CD4-positive, alpha-beta T cell (primary cell): Measurements from ENCODE around the gene MED31. TPM values are rescaled to one million over a fixed set of nuclear protein-coding genes. Genes with fewer than 3 reads are reported as not detected.

Source experiments
- ATAC-seq: fragments of 200-7000 bp; cut with Tn5 transposase; one replicate; pipeline ENCODE4 v1.10.0; 2022; ENCODE audit warnings: mild to moderate bottlenecking; ENCODE audit not compliant: poor library complexity
- CTCF ChIA-PET: fragments of 350-600 bp; sonication (Branson Sonifier 250); formaldehyde crosslinking; loops from one replicate; lab custom pipeline; 2021; ENCODE audit warnings: antibody characterized with exemption, inconsistent platforms; lab: Charles Lee
- POLR2A ChIA-PET: fragments of 350-600 bp; sonication (Branson Sonifier 250); formaldehyde crosslinking; loops from one replicate; lab custom pipeline; 2021; ENCODE audit warnings: antibody characterized with exemption, inconsistent platforms; lab: Charles Lee
- DNase-seq, 14 experiments: peaks; one replicate each; pipeline ENCODE4 v3.0.0-alpha.2; 2013 to 2020; ENCODE audit warnings: mixed read lengths in 2 of 14
- H3K27ac ChIP-seq, 2 donors: one replicate each; pipeline versions ENCODE4 v1.5.1 to v1.7.0; 2013; ENCODE audit warnings: low read length in 2 of 2, low read depth in 1 of 2, mild to moderate bottlenecking in 1 of 2
- H3K27me3 ChIP-seq, 2 experiments: 1 replicate in 1 of 2; 2 replicates in 1 of 2; pipeline versions ENCODE4 v1.6.1 to v1.7.0; 2013; ENCODE audit warnings: low read length in 2 of 2, control low read depth in 1 of 2, mild to moderate bottlenecking in 1 of 2, moderate library complexity in 1 of 2; ENCODE audit not compliant: insufficient read depth in 2 of 2, control insufficient read depth in 1 of 2
- H3K36me3 ChIP-seq: one replicate; pipeline ENCODE4 v1.6.1; 2013; ENCODE audit warnings: low read length, control low read depth; ENCODE audit not compliant: insufficient read depth
- H3K4me1 ChIP-seq: one replicate; pipeline ENCODE4 v1.6.1; 2013; ENCODE audit warnings: low read length, control low read depth; ENCODE audit not compliant: insufficient read depth
- H3K4me3 ChIP-seq: one replicate; pipeline ENCODE4 v1.5.1; 2013; ENCODE audit warnings: mild to moderate bottlenecking, low read length, moderate library complexity
- H3K9me3 ChIP-seq, 2 experiments: 1 replicate in 1 of 2; 2 replicates in 1 of 2; pipeline versions ENCODE4 v1.6.1 to v1.7.0; 2013; ENCODE audit warnings: low read length in 2 of 2, mild to moderate bottlenecking in 2 of 2, control low read depth in 1 of 2, moderate library complexity in 1 of 2; ENCODE audit not compliant: control insufficient read depth in 1 of 2, insufficient read depth in 1 of 2
- H3K27ac Mint-ChIP-seq: one replicate; pipeline ENCODE4 v1.8.0; 2020; ENCODE audit warnings: mixed read lengths
- H3K27me3 Mint-ChIP-seq: one replicate; pipeline ENCODE4 v1.8.0; 2021; ENCODE audit warnings: mixed read lengths
- H3K36me3 Mint-ChIP-seq: one replicate; pipeline ENCODE4 v1.8.0; 2021; ENCODE audit warnings: low read depth, mixed read lengths
- H3K4me1 Mint-ChIP-seq: one replicate; pipeline ENCODE4 v1.8.0; 2021; ENCODE audit warnings: low read depth, mixed read lengths
- H3K4me3 Mint-ChIP-seq: one replicate; pipeline ENCODE4 v1.8.0; 2020; ENCODE audit warnings: mild to moderate bottlenecking, mixed read lengths
- H3K9me3 Mint-ChIP-seq: one replicate; pipeline ENCODE4 v1.8.0; 2020; ENCODE audit warnings: mixed read lengths
- CTCF ChIP-seq: fragments of 200-600 bp; IDR thresholded peaks from one replicate; pipeline ENCODE4 v1.8.0; 2022; ENCODE audit warnings: antibody characterized with exemption, mild to moderate bottlenecking
- intact Hi-C, 2 experiments: fragments of 100-400 bp; cut with DNase I in 1 of 2; cut with micrococcal nuclease in 1 of 2; formaldehyde crosslinking; loops; one replicate each; pipeline versions ENCODE4 v1.15.1 to v1.9.0; 2023 to 2025; cut with DNase I, micrococcal nuclease
- total RNA-seq, 174 experiments: library from RNA in 2 of 174; stranded (reverse) in 2 of 174; gene quantifications; one replicate each; pipeline ENCODE4 v1.2.3 and lab custom pipeline; 2021 to 2026

MED31 gene
- total RNA-seq, 2 experiments from 2014 or later, result 31.4 to 32.0 TPM

GRCh38 chr17:6688944-6689343 is 37.5 kb upstream of the MED31 start:
- CTCF ChIA-PET, result no interaction called here
- Mint-ChIP-seq H3K27me3 (peaks cover 66% of the 10 kb centered on the region), H3K36me3 (no peaks in the 10 kb centered on the region), H3K4me1 (no peaks in the 10 kb centered on the region), H3K27ac (no peak overlapping the region), H3K4me3 (no peak overlapping the region), H3K9me3 (no peaks in the 10 kb centered on the region)
- peaks cover 11 to 18% of the 10 kb centered on the region in 2 experiments for H3K27me3 ChIP-seq
- H3K9me3 ChIP-seq, result no peaks in the 10 kb centered on the region
- no peaks in the 10 kb centered on the region for H3K36me3 ChIP-seq
- ATAC-seq (no peak), DNase-seq (no peak)
- intact Hi-C loops, result no loop called here
- no peak overlapping the region for H3K27ac ChIP-seq
- POLR2A ChIA-PET, result no interaction called here
- no peak overlapping the region for H3K4me3 ChIP-seq
- no peaks in the 10 kb centered on the region for H3K4me1 ChIP-seq
- no peak for TF ChIP-seq CTCF

GRCh38 chr17:6686026-6686425 is 34.6 kb upstream of the MED31 start:
- Mint-ChIP-seq H3K36me3 (no peaks in the 10 kb centered on the region), H3K4me3 (no peak overlapping the region), H3K27ac (no peak overlapping the region), H3K9me3 (no peaks in the 10 kb centered on the region), H3K4me1 (no peaks in the 10 kb centered on the region), H3K27me3 (peaks cover 61% of the 10 kb centered on the region)
- no peak for ATAC-seq
- Histone ChIP-seq H3K4me1 (no peaks in the 10 kb centered on the region), H3K27ac (no peak overlapping the region), H3K9me3 (no peaks in the 10 kb centered on the region), H3K4me3 (no peak overlapping the region), H3K27me3 (peaks cover 6 to 17% of the 10 kb centered on the region in 2 experiments), H3K36me3 (no peaks in the 10 kb centered on the region)
- POLR2A ChIA-PET, result no interaction called here
- CTCF ChIA-PET, result no interaction called here
- intact Hi-C loops, result no loop called here
- TF ChIP-seq CTCF, result no peak
- no peak for DNase-seq

- no peaks in the 10 kb centered on the region for H3K36me3 ChIP-seq
- H3K9me3 Mint-ChIP-seq, result no peaks in the 10 kb centered on the region
- no peaks in the 10 kb centered on the region for H3K9me3 ChIP-seq
- no peak for TF ChIP-seq CTCF
- intact Hi-C loops, result no loop called here
- H3K4me1 Mint-ChIP-seq, result no peaks in the 10 kb centered on the region
- H3K27me3 Mint-ChIP-seq, result peaks cover 58% of the 10 kb centered on the region
- no peaks in the 10 kb centered on the region for H3K36me3 Mint-ChIP-seq
- no peak overlapping the region for H3K4me3 Mint-ChIP-seq
- no peak overlapping the region for H3K4me3 ChIP-seq
- DNase-seq, result no peak
- CTCF ChIA-PET, result no interaction called here
- H3K27ac Mint-ChIP-seq, result no peak overlapping the region
- no peaks in the 10 kb centered on the region for H3K4me1 ChIP-seq
- H3K27ac ChIP-seq, result no peak overlapping the region
- peaks cover 10 to 11% of the 10 kb centered on the region in 2 experiments for H3K27me3 ChIP-seq
- ATAC-seq, result no peak
- POLR2A ChIA-PET, result no interaction called here
Observed at GRCh38 chr17:6684881-6685767, 33.7 kb upstream of the MED31 start.
